A549 treated with Mapracorat at 1 μM for 4 hours (cell line): Measurements from ENCODE around the gene SHISA6. TPM values are rescaled to one million over a fixed set of nuclear protein-coding genes. Genes with fewer than 3 reads are reported as not detected.

ENCODE experiments used
- total RNA-seq: library from RNA; stranded (reverse); fragments of 200-300 nt; extraction: Qiagen RNA extraction; gene quantifications from 5 replicates; pipeline ENCODE4 v1.2.3, GENCODE V29; 2022

Gene SHISA6
- not detected in 5 replicates for total RNA-seq

GRCh38 chr17:11240841-11241610, at the start of gene SHISA6:
Gene SHISA6 (plus strand): TSS chr17:11241213.

GRCh38 chr17:11598274-11599221, 357.5 kb downstream of the SHISA6 start, which contains the start of gene DNAH9:
Gene DNAH9 (plus strand): TSS chr17:11598470. CDS start chr17:11598499, 29 bp downstream.

